NOMO-1 (cell line): ENCODE results near the gene KRT82.
A peak's percentile ranks its signal among the peaks of the same experiment; 100 is the strongest.
"Not testable (repeated sequence)": the region's sequence is repeated elsewhere in the genome, so short reads cannot be mapped to it uniquely, and the experiment has no call there.

Source experiments
- DNase-seq, 2 experiments: peaks; one replicate each; lab custom pipeline; 2025; ENCODE audit not compliant: unreplicated experiment in 2 of 2; lab: John Stamatoyannopoulos, UW

The KRT82 gene

DNA sequence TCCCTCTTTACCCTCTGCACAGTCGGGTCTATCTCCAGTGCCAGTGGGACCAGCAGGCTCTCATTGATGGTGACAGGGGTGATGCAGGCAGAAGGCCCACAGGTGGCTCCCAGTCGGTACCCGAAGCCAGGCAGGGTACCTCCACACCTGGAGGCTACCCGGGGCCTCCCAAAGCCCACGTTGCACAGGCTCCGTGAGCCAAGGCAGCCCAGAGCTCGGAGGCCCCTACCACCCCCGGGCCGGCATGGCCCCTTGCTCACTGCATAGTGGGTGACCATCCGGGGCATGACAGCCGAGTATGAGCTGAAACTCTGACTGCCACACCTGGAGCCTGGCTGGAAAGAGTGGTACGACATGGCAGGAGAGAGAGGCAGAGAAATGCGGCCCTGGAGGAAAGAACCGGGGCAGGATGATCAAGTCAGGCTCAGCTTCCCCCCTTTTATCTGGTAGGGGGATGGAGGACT, at the start of gene KRT82:
Gene KRT82 (minus strand): TSS at position 414 of the 464 bp plus-strand sequence. CDS start 58 bp downstream, at position 356.
- no peak for DNase-seq

DNA sequence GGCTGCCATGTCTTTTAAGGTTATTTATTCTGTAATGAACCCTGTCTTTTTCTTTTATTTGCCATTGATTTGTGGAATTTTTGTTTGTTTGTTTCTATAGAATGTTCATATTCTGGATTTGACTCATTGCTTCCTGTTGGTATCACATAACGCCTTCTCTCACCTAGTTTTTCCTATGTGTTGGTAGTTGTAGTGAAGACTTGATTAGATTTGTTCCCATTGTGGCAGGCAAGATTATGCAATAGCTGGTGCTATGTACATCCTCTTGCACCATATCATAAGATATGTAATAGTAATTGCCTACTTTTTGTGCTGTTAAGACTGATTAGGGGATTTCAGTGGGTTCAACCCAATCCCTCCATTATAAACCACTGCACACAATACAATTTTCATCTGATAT, 49.7 kb upstream of the KRT82 start:
- DNase-seq, result peak in 1 of 2 experiments; percentile 1

DNA sequence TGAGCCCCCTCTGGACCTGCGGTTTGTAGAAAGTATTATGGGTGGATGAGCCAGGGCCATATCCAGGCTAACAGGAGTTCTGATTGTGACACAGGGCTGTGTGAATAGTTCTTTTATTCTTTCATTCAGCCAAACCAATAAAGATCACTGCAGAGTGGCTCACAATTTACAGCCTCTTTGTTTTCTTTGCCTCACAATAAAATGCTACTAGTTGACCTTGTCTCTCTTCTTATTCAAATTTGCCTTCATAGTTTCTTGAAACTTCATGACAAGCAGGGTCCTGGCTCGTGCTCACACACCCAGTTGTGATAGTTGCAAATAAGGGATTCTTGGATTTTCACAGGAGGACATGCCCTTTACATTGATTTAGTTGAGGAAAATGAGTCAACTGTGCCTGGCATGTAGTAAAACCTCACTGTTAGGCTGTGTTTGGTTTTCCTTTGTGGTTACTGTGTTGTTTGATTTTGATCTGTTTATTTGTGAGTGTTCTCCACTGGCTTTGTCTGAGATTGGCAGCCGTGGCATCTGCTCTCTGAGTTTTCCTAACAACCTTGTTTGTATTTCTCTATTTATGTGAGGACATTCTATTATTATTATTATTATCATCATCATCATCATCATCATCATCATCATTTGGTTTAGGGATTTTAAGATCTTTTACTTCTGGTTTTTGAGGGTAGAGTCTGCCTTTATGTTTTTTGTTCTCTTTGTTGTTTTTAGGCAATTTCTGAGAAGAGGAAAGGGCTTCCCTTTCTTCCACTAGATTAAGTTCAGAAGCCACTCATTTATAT, 48.5 kb upstream of the KRT82 start:
- DNase-seq, result no peak

DNA sequence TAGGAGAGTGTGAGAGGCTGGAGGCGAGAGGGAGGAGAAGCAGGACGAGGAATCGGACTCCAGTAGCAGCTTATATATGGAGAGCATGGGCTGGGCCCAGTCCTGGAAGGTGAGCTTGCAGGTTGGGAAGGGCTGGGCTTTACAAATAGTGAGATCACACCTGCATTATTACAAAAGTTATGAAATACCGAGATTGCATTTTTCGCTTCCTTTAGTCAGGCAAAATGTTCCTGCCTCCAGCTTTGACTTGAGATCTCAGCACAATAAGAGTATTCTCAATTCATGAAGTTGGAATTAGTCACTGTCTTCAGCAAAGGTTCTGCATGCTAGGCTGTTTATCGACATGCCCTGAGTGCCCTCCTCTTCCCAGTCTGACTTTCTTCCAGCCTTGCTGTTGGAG, 46.0 kb upstream of the KRT82 start, which contains the start of gene KRT6B:
Gene KRT6B (minus strand): TSS at position 46 of the 400 bp plus-strand sequence. CDS start 68 bp downstream, outside the sequence.
- no peak for DNase-seq

DNA sequence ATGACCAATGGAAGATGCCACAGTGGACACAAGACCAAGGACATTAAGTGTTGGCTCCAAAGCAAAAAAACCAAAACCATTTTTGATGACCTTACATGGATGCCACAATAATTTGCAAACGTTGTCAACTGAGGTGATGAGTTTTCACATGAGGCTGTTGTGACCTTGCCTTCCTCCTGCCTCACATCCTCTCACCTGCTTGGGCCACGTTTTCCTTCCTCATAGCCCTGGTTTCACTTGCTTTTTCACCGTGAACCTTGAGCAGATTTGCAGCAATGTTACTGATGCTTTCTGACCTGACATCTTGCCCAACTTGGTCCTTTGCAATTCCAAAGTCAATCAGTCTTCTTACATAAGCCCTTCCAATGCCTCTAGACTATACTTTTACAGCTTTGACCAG, 42.1 kb upstream of the KRT82 start:
- DNase-seq, result no peak

DNA sequence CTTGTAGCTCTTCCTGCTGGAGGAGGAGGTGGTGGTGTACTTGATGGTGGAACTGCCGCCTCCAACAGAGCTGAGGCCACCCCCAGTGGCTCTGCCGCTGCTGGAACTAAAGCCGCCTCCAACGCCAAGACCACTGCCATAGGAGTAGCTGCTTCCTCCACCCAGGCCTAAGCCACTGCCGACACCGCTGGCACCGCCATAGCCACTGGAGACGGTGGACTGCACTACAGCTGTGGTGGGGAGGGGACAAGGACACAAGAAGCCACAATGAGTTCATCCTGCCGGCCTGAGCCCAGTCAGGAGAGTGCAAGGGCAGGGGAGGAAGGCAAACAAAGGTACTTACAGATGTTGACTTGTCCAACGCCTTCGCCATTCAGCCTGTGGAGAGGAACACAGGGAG, 41.1 kb upstream of the KRT82 start:
- DNase-seq, result not testable (repeated sequence)

DNA sequence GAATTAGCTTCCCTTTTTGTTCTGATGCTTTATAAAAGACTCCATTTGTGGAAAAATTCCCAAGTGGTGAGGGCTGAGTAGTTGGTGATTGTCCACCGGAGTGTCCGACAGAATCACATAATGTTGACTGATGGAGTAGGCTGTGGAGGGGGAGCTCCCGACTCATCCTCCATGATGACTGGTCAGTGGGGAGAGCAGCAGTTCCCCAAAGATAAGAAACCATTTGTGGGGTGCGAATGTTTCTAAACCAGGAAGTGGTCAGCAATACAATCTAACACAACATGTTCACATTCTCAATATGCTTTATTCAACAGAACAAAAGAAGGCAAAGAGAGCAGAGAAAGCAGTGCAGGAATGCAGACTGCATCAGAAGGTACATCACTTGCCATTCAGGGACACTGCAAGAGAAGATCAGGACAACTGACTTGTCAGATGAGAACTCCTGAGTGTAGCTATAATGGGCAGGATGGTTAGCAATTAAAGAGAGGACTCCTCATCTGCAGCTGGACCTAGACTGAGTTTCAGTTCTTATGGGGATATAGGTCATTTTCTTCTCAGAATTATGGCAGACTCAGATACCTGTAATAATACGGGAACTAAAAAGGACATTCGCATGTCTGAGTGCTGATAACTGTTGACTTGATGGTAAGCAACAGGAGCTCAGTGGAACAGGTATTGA, 40.4 kb upstream of the KRT82 start:
- DNase-seq, result no peak

DNA sequence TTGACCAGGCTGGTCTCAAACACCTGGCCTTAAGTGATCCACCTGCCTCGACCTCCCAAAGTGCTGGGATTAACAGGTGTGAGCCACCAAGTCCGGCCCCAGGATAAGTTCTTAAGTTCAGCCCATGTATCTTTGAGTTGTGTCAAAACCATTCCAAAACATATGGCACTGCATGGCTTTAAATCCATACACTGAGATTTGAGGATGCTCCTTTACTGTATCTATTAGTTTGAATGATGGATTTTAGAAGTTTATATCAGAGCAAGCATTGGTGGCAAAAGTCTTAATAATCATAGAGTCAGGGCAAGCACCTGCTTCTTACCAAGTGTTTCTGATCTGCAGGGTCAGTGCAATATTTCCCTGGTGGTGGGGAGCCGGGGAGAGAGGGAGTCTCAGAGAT, 39.7 kb upstream of the KRT82 start:
- no peak for DNase-seq

DNA sequence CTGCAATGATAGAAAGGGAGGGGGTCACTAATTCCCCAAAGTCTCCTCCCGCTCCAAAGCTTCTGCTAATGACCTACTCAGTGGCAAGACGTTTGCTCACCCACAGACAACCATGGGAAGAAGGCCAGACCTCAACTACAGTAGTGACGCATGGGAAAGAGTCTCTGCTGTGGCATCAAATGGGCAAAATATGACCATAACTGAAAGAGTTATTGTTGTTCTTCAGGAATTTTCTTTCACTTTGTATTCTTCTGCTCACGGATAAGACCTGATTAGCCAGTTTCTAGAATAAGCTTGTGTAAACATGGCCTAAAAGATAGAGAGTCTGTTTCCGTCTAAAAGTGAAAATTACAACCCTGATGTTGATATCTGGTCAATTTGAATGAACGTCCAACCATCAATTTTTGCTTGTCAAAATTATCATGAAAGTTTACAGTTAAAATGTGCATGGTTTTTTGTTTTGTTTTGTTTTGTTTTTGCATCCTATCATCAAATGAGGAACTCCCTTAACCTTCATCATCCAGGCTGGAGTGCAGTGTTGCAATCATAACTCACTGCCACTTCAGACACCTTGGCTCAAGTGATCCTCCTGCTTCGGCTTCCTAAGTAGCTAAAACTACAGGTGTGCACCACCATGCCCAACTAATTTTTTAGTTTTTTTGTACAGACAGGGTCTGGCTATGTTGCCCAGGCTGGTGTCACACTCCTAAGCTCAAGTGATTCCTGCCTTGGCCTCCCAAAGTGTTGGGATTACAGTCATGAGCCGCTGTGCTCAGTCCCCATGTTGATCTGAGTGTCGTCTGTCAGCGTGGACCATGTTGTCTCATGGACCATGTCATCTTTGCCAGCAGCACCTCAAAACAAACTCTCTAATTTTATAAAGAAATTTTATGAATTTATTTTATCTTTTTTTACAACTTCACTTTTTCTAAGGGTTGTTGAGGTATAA, 38.8 kb upstream of the KRT82 start:
- no peak for DNase-seq

DNA sequence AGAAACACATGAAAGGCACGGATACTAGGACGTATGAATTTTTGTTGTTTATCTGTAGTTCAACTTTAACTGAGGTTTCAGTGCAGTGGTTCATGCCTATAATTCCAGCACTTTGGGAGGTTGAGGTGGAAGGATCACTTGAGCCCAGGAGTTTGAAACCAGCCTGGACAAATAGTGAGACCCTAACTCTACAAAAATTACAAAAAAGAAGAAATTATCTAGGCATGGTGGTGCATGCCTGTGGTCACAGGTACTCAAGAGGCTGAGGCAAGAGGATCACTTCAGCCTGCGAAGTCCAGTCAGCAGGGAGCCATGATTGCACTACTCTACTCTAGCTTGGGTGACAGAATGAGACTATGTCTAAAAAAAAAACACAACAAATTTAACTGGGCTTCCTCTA, 37.8 kb upstream of the KRT82 start:
- no peak for DNase-seq

DNA sequence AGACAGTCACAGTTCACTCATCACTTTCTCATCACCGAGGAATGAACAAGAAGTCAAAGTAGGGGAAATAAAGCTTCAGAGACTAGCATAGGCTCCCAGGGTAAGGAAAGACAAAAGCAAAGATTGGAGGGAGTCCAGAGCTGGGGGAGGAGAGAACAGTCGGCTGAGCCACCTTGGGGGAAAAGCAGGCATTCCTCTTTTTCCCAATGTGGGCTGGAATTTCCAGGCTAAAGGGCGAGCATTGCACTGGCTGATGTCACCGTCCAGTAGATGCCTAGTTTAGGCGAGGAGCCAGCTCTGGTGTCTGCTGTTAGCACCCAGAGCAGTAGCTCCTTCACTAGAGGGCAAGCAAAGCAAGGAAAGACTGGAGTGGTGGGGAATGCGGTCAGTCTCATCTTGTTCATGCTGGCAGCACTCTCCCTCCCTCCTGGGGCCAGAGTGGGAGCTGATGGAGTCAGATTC, 36.5 kb upstream of the KRT82 start:
- DNase-seq, result no peak

DNA sequence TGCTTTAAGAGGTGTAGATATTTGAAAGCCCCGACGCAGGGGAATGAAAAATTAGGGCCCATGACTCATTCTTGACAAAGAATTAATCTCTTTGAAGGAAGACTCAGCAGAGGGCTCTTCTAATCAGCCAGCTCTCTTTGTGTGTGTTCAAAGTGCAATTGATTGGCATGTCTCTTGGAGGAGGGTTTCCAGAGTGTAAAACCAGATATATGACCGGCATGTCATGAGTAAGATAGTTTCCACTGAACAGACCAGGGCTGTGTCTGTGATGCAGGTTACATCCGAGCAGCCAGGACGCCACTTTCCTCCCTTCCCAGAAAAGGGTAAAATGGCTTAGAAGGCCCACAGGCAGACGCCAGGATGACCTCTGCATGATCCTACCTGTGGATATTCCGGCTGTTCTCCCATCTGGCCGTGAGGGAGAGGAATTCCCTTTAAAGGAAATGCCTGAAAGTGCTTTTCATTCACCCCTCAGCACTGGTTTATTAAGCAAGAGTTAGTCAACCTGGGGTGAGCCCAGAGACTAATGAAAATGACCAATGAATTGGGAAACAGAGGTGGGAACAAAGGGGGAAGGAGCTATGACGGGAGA, 35.3 kb upstream of the KRT82 start:
- peak; percentile 0 to 51 for DNase-seq

DNA sequence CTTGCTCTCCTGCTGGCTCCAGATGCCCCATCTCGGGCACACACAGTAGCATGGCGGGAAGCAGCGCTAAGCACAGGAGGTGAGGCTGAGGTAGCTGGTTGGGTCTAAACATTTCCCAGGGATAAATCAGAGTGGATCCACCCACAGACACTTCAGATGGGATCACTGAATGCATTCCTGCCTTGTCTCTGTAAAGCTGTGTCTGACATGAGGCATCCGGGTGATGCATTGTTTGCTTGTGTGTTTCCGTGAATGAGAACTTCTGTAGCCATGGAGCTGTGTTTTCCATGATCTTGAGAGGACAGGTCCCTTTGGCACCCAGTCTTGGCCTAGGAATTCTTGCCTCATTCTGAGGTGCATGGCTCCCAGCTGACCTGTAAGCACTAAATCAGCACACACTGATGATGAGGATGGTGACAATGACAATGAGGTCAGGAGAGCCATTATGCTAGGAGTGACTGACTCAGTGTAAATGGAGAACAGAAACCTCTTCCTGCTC, 34.7 kb upstream of the KRT82 start:
- DNase-seq, result no peak

DNA sequence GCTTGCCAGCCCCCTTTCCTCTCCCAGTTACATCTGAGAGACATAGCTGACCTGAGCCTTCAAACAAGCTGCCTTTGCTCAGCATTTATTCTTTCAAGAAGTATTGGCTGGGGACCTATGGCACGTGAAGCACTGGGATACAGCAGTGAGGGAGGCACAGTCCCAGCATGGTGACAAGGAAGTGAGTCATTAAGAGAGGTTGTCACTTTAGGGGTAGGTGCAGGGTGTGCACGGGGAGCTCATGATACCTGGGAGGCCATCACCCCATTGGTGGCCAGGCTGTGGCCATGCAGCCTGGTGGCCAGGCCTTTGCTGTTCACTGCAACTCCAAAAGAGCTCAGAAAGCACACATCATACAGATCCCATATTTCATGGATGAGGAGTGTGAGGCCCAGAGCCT, 33.7 kb upstream of the KRT82 start:
- no peak for DNase-seq

DNA sequence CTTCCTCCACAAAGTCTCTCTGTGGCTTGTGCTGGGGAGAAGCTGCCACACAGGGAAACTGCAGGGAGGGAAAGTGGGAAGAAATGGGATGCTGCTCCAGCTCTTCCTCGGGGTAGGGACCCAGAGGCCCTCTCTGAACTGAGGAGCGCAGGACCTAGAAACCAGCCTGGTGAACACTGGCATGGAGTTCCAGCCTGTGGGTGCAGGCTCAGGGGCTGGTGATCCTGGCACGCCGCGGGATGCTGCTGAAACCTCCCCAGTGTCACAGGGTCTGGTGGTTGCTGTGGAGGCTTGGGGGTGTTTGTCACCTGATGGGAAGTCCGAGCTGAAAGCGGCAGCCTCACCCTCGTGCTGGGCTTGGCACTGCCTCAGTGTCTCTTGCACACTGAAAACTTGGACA, 33.3 kb upstream of the KRT82 start:
- DNase-seq, result no peak

DNA sequence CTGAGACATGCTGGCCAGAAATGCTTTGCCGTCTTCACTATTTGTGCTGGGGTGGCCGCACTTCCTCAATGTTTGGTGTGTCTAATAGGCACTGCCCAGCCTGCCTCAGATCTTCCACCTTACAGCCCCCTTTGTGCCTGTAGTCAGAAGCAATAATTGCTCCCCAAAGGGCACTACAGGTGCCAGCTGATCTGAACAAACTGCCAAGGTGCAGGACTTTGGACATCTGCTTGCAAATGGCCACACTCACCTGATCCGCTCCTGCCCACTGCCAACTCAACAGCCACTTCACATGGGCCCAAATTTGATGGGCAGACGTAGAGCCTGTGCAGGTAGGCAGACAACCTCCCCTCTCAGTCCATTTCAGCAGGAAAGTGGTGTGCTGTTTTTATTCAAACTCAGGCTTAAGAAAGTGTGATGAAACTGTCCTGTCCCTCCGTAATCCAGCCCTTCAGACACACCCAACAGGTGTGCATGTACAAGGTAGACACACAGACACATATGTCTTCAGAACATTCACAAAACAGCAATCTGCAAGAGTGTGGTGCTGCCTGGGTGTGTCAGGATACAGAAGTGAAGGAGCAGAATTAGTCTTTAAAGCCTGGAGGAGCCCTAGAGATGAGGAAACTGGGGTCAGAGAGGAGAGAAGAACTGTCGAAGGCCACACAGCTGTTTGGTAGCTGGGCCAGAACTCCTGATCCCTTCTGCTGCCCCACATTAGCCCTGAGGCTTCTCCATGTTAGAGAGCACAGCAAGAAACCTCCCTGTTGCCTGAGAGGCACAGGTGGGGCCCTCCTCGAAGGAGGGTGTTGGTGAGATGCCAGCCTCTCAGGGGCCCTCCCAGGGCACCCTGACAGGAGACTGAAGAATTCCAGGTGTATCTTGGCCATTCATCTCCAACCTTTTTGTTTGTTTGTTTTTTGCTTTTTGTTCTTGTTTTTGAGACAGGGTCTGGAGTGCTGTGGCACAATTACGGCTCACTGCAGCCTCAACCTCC, 32.5 kb upstream of the KRT82 start:
- DNase-seq, result no peak

DNA sequence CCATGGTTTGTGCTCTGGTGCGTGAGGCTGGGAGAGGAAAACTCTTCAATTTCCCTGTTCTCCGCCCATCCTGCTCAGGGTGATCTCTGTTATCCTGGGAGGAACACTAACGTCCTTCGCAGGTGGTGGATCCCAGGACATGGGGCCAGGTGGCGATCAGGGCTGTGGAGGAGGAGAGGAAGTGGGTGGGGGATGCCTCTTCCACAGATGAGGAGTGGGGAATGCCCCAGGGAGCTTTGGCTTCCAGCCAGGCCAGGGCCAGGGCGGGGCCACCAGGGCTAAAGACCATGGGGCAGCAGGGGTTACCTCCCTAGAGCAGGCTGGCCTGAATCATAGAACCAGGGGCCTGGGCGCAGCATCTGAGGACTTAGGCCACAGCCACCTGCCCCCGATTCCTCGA, 31.4 kb upstream of the KRT82 start:
- no peak for DNase-seq

DNA sequence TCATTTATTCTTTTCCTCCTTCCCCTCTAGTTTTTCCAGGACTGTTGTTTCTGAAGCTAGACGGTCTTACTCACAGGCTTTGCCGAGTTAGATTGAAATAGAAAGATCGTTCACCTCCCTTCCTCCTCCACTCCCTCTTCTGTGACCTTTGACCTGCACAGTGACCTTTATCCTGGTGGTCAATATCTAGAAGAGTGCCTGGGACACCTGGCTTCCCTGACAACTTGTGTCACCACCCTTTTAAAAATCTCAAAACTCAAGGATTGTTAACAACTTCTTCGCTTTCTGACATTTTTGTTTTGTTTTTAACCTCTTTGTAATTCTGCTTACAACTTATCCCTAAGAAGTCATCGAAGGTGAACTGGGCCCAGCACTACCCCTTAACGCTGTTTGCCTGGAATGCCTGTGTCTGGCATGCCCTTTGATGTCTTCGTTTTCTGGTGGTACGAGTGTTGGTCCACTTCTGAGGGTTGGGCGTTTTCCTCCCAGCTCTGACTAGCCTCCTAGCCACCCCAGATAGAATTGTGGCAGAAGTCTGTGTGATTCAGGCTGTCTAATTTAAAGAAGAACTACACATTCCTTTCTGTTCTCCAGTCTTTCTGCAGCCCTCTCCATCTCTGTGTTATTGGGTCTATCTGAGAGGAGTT, 30.8 kb upstream of the KRT82 start:
- DNase-seq, result no peak
